GM10266 (cell line): ENCODE data around the gene P3H2.

Experiments
- DNase-seq: peaks from one replicate; pipeline ENCODE4 v3.0.0; 2012; ENCODE audit errors: extremely low spot score
- TF ChIP-seq, protein P1 (sequence below): IDR thresholded peaks from 2 replicates; pipeline ENCODE4 v1.5.1; 2012; ENCODE audit warnings: mild to moderate bottlenecking, low read depth; ENCODE audit not compliant: control insufficient read depth, insufficient read depth; ENCODE audit errors: missing control alignments

The P3H2 gene

GRCh38 chr3:190041333-190042041, 79.2 kb downstream of the P3H2 start:
- peak; percentile 50 for DNase-seq
- TF ChIP-seq, protein P1, sequence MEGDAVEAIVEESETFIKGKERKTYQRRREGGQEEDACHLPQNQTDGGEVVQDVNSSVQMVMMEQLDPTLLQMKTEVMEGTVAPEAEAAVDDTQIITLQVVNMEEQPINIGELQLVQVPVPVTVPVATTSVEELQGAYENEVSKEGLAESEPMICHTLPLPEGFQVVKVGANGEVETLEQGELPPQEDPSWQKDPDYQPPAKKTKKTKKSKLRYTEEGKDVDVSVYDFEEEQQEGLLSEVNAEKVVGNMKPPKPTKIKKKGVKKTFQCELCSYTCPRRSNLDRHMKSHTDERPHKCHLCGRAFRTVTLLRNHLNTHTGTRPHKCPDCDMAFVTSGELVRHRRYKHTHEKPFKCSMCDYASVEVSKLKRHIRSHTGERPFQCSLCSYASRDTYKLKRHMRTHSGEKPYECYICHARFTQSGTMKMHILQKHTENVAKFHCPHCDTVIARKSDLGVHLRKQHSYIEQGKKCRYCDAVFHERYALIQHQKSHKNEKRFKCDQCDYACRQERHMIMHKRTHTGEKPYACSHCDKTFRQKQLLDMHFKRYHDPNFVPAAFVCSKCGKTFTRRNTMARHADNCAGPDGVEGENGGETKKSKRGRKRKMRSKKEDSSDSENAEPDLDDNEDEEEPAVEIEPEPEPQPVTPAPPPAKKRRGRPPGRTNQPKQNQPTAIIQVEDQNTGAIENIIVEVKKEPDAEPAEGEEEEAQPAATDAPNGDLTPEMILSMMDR = no peak

DNA sequence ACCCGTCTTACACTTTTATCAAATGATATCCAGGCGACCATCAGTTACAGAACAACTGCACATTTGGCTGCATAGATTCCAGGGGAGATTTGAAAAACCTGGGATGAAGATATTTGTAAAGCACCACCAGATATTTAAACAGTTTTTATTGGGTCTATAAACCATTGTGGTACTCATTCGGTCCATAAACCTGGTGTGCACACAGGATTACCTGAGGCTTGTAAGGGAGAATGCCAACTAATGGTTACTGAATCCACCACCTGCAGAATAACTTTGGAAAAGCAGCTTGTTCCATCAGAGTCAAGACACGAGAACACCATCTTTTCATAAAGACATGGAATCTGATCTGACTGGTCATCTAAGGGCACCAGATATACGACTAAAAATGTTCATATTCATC, 80.6 kb downstream of the P3H2 start:
- TF ChIP-seq, protein P1 = no peak
- no peak for DNase-seq

GRCh38 chr3:190038050-190038933, 82.4 kb downstream of the P3H2 start:
- no peak for DNase-seq

DNA sequence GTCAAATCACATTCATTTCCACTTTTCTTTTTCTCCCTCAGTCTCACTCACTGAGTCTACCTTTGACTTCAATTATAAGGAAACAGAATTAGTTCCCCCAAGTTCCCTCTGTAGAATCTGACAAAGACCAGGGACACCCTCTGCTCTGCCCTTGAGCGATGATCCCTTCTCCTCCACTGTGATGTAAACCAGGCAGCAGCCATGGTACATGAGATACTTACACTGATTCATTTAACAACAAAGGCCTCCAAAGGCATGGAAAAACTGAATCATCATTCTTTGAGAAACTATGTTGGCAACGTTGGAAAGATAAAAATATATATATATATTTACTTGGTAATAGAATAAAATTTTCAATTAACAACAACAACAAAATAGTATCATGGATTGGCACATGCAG, 84.1 kb downstream of the P3H2 start:
- no peak for DNase-seq
- TF ChIP-seq, protein P1 = no peak

More at GRCh38 chr3:190038050-190038933, 82.4 kb downstream of the P3H2 start:
- TF ChIP-seq, protein P1 = no peak

- no peak for DNase-seq
- TF ChIP-seq, protein P1 = no peak
Measured at GRCh38 chr3:190034446-190034845, 86.3 kb downstream of the P3H2 start.

- TF ChIP-seq, protein P1 = no peak
- no peak for DNase-seq
Measured at GRCh38 chr3:190032923-190033322, 87.8 kb downstream of the P3H2 start.

DNA sequence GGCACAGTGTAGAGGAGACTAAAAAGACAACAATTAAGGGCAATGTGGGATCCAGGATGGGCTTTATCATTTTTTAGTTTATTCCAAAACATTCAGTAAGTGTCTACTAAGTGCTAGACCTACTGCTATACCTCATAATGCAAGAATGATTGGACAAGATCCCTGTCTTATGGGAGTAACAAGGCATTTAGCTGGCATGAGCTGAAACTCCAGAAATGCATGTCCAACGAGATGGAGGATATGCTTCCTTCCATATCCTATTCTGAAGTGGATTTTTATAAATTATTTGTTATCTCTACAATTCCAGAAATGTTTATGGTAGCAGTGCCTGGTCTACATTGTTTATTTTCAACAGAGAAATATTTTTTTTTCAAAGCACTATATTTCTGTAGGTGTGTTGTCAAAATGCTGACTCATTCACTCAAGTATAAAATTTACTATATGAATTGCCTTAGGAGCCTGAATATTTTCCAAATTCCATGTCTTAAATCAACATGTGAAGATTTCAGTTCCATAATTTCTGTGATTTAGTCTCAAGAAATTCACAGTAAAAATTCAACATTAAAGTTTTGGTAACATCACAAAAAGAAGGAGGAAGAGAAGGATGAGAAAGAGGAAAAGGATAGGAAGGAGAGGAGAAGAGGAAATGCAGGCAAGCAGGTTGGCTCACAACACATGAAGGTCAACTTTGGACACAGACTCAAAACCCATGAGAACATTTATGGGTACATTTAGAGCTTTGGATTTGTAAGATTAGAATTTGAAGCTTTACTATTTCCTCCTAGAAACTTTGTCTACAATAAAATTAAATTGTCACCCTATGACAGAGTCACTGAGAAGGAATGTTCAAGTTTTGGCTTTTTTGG, 88.6 kb downstream of the P3H2 start:
- no peak for DNase-seq
- TF ChIP-seq, protein P1 = no peak
